Epithelial cell of esophagus (primary cell): ENCODE data around the gene ZNF366.

ENCODE experiments used
- DNase-seq: peaks from one replicate; pipeline ENCODE4 v3.0.0; 2010; ENCODE audit warnings: low read depth
- H3K4me3 ChIP-seq: 2 replicates; pipeline ENCODE4 v1.5.1; 2011; ENCODE audit warnings: mild to moderate bottlenecking, low read length, control low read depth
- CTCF ChIP-seq: IDR thresholded peaks from 2 replicates; pipeline ENCODE4 v1.5.1; 2011; ENCODE audit warnings: low read depth, mild to moderate bottlenecking, low read length, control low read depth, inconsistent platforms; ENCODE audit not compliant: insufficient read depth; ENCODE audit errors: missing control alignments

ZNF366 gene

GRCh38 chr5:72402381-72402890 lies 104.8 kb downstream of the ZNF366 start:
- no peak overlapping the region for H3K4me3 ChIP-seq
- peak; percentile 57 for DNase-seq
- no peak for TF ChIP-seq CTCF

- no peak overlapping the region for H3K4me3 ChIP-seq
- no peak for TF ChIP-seq CTCF
- DNase-seq, result no peak
Measured at GRCh38 chr5:72400950-72401349, 106.3 kb downstream of the ZNF366 start.

- no peak for DNase-seq
- no peak overlapping the region for H3K4me3 ChIP-seq
- TF ChIP-seq CTCF, result no peak
Measured at GRCh38 chr5:72397836-72398235, 109.4 kb downstream of the ZNF366 start.

GRCh38 chr5:72394688-72395087 lies 112.5 kb downstream of the ZNF366 start:
- H3K4me3 ChIP-seq, result no peak overlapping the region
- peak; percentile 43 for TF ChIP-seq CTCF
- no peak for DNase-seq

- no peak for DNase-seq
- no peak for TF ChIP-seq CTCF
- no peak overlapping the region for H3K4me3 ChIP-seq
Measured at GRCh38 chr5:72393052-72393451, 114.2 kb downstream of the ZNF366 start.
